Nephron (organoid): ENCODE results near the gene ARFGAP1.

ENCODE experiments used
- H3K27ac Mint-ChIP-seq, 3 experiments: 2 replicates each; pipeline ENCODE4 v1.8.0; 2020; ENCODE audit warnings: mixed read lengths in 3 of 3, mild to moderate bottlenecking in 2 of 3, moderate library complexity in 1 of 3
- H3K27me3 Mint-ChIP-seq: 2 replicates; pipeline ENCODE4 v1.8.0; 2021; ENCODE audit warnings: low read depth, mild to moderate bottlenecking, moderate library complexity, mixed read lengths
- H3K36me3 Mint-ChIP-seq: 2 replicates; pipeline ENCODE4 v1.8.0; 2020; ENCODE audit warnings: low read depth, mixed read lengths
- H3K4me1 Mint-ChIP-seq: 2 replicates; pipeline ENCODE4 v1.8.0; 2020; ENCODE audit warnings: mixed read lengths
- H3K4me3 Mint-ChIP-seq, 3 experiments: 2 replicates each; pipeline ENCODE4 v1.8.0; 2020; ENCODE audit warnings: mild to moderate bottlenecking in 3 of 3, mixed read lengths in 3 of 3, moderate library complexity in 2 of 3
- H3K9me3 Mint-ChIP-seq: 2 replicates; pipeline ENCODE4 v1.8.0; 2020; ENCODE audit warnings: mixed read lengths
- CTCF ChIP-seq, 3 experiments: fragments of 200-600 bp; sonication (generic); IDR thresholded peaks; one replicate each; pipeline ENCODE4 v1.5.0; 2021; ENCODE audit warnings: antibody characterized with exemption in 3 of 3; ENCODE audit not compliant: unreplicated experiment in 3 of 3

Gene ARFGAP1

GRCh38 chr20:63261795-63262528 lies 10.7 kb upstream of the ARFGAP1 start:
- H3K27ac Mint-ChIP-seq: peak overlapping the region; percentile 96 to 99 (median 98)
- H3K4me1 Mint-ChIP-seq: peaks cover 88% of the 10 kb centered on the region
- peak overlapping the region; percentile 33 to 63 (median 36) for H3K4me3 Mint-ChIP-seq
- no peaks in the 10 kb centered on the region for H3K36me3 Mint-ChIP-seq
- peaks cover 10% of the 10 kb centered on the region for H3K27me3 Mint-ChIP-seq
- H3K9me3 Mint-ChIP-seq: no peaks in the 10 kb centered on the region
- TF ChIP-seq CTCF (IDR thresholded peaks at IDR 0.05; ENCODE audit: unreplicated experiment in 3 of 3): no peak

GRCh38 chr20:63262836-63263235 lies 9.8 kb upstream of the ARFGAP1 start:
- no peak for TF ChIP-seq CTCF (IDR thresholded peaks at IDR 0.05; ENCODE audit: unreplicated experiment in 3 of 3)
- no peaks in the 10 kb centered on the region for H3K9me3 Mint-ChIP-seq
- H3K27me3 Mint-ChIP-seq: peaks cover 7% of the 10 kb centered on the region
- H3K4me3 Mint-ChIP-seq: peak overlapping the region in 2 of 3 experiments; percentile 4 to 26
- H3K36me3 Mint-ChIP-seq: no peaks in the 10 kb centered on the region
- H3K4me1 Mint-ChIP-seq: peaks cover 88% of the 10 kb centered on the region
- H3K27ac Mint-ChIP-seq: peak overlapping the region; percentile 70 to 99 (median 98)

- Mint-ChIP-seq H3K4me1 (peaks cover 88% of the 10 kb centered on the region), H3K9me3 (no peaks in the 10 kb centered on the region), H3K36me3 (no peaks in the 10 kb centered on the region), H3K27ac (peak overlapping the region; percentile 70 to 93 (median 89)), H3K27me3 (peaks cover 4% of the 10 kb centered on the region), H3K4me3 (no peak overlapping the region)
- TF ChIP-seq CTCF (IDR thresholded peaks at IDR 0.05; ENCODE audit: unreplicated experiment in 3 of 3): no peak
Observed at GRCh38 chr20:63264000-63264399, 8.6 kb upstream of the ARFGAP1 start.

- TF ChIP-seq CTCF (IDR thresholded peaks at IDR 0.05; ENCODE audit: unreplicated experiment in 3 of 3): no peak
- H3K4me3 Mint-ChIP-seq: peak overlapping the region in 2 of 3 experiments; percentile 46 to 66
- no peaks in the 10 kb centered on the region for H3K36me3 Mint-ChIP-seq
- H3K27ac Mint-ChIP-seq: peak overlapping the region; percentile 70 to 93 (median 89)
- no peaks in the 10 kb centered on the region for H3K9me3 Mint-ChIP-seq
- H3K4me1 Mint-ChIP-seq: peaks cover 87% of the 10 kb centered on the region
- peaks cover 4% of the 10 kb centered on the region for H3K27me3 Mint-ChIP-seq
Observed at GRCh38 chr20:63264519-63264918, 8.1 kb upstream of the ARFGAP1 start.

- Mint-ChIP-seq H3K36me3 (no peaks in the 10 kb centered on the region), H3K9me3 (no peaks in the 10 kb centered on the region), H3K4me1 (peaks cover 88% of the 10 kb centered on the region), H3K27me3 (peaks cover 4% of the 10 kb centered on the region), H3K4me3 (peak overlapping the region in 2 of 3 experiments; percentile 65 to 80), H3K27ac (peak overlapping the region; percentile 88 to 93 (median 90))
- no peak for TF ChIP-seq CTCF (IDR thresholded peaks at IDR 0.05; ENCODE audit: unreplicated experiment in 3 of 3)
Observed at GRCh38 chr20:63265891-63266515, 6.6 kb upstream of the ARFGAP1 start.
